GM12891 (cell line): ENCODE results near the gene PLA2G12A.
"Not testable (repeated sequence)": the region's sequence is repeated elsewhere in the genome, so short reads cannot be mapped to it uniquely, and the experiment has no call there.

Experiments used
- DNase-seq: peaks from one replicate; pipeline ENCODE4 v3.0.0; 2011; ENCODE audit warnings: low spot score; ENCODE audit not compliant: insufficient read length
- FAIRE-seq: peaks from 2 replicates; lab custom pipeline; 2011; peaks lifted over from hg19 to GRCh38; lab: Jason Lieb, UNC
- PAX5 ChIP-seq: IDR thresholded peaks from 2 replicates; pipeline ENCODE4 v1.6.1; 2011; ENCODE audit warnings: low read length, moderate library complexity, mild to moderate bottlenecking; ENCODE audit not compliant: insufficient read depth, severe bottlenecking
- POLR2A ChIP-seq: IDR thresholded peaks from 2 replicates; pipeline ENCODE4 v1.6.1; 2011; ENCODE audit warnings: low read depth, low read length, control low read depth
- POLR2AphosphoS5 ChIP-seq: IDR thresholded peaks from 2 replicates; pipeline ENCODE4 v1.6.1; 2011; ENCODE audit warnings: low read depth, low read length, control low read depth
- POU2F2 ChIP-seq: IDR thresholded peaks from 2 replicates; pipeline ENCODE4 v1.6.1; 2011; ENCODE audit warnings: low read depth, mild to moderate bottlenecking, control low read depth, low read length, moderate library complexity
- SPI1 ChIP-seq: IDR thresholded peaks from 2 replicates; pipeline ENCODE4 v1.6.1; 2011; ENCODE audit warnings: low read depth, low read length, control low read depth
- TAF1 ChIP-seq: IDR thresholded peaks from 2 replicates; pipeline ENCODE4 v1.6.1; 2011; ENCODE audit warnings: low read depth, low read length, control low read depth

The PLA2G12A gene

GRCh38 chr4:109683621-109684253 lies 46.1 kb downstream of the PLA2G12A start:
- DNase-seq (no peak), FAIRE-seq (no peak)
- TF ChIP-seq POU2F2 (no peak), SPI1 (peak; percentile 18; the same call in 1 of the 2 replicates)

- no peak for FAIRE-seq
- no peak for DNase-seq
These were observed 47.0 kb downstream of the PLA2G12A start for GRCh38 chr4:109682875-109683274.

GRCh38 chr4:109678925-109679324 lies 50.9 kb downstream of the PLA2G12A start:
- not testable (repeated sequence) for FAIRE-seq, DNase-seq

More at GRCh38 chr4:109682875-109683274, 47.0 kb downstream of the PLA2G12A start:
- TF ChIP-seq POLR2A (no peak), SPI1 (no peak), POU2F2 (no peak), POLR2AphosphoS5 (no peak), TAF1 (no peak), PAX5 (no peak)

GRCh38 chr4:109678472-109678871 lies 51.4 kb downstream of the PLA2G12A start:
- not testable (repeated sequence) for DNase-seq, FAIRE-seq

- FAIRE-seq (no peak), DNase-seq (no peak)
- TF ChIP-seq TAF1 (no peak), PAX5 (no peak), SPI1 (no peak), POU2F2 (no peak), POLR2A (no peak), POLR2AphosphoS5 (no peak)
These were observed 53.0 kb downstream of the PLA2G12A start for GRCh38 chr4:109676886-109677285.

GRCh38 chr4:109675843-109676242 lies 54.0 kb downstream of the PLA2G12A start:
- DNase-seq (no peak), FAIRE-seq (no peak)
- TF ChIP-seq TAF1 (no peak), POLR2A (no peak), SPI1 (no peak), POLR2AphosphoS5 (no peak), POU2F2 (no peak), PAX5 (no peak)

- TF ChIP-seq PAX5, result no peak
- no peak for TF ChIP-seq POLR2A
- TF ChIP-seq POU2F2, result no peak
- DNase-seq, result no peak
- FAIRE-seq, result no peak
These were observed 54.7 kb downstream of the PLA2G12A start for GRCh38 chr4:109675181-109675580.

- DNase-seq, result no peak
- FAIRE-seq, result no peak
- TF ChIP-seq POLR2AphosphoS5, result no peak
- TF ChIP-seq PAX5, result no peak
- no peak for TF ChIP-seq POLR2A
- TF ChIP-seq TAF1, result no peak
- no peak for TF ChIP-seq POU2F2
- TF ChIP-seq SPI1, result no peak
These were observed 56.6 kb downstream of the PLA2G12A start for GRCh38 chr4:109673303-109673702.

GRCh38 chr4:109672169-109672930 lies 57.5 kb downstream of the PLA2G12A start:
- FAIRE-seq, result no peak
- TF ChIP-seq PAX5 (no peak), SPI1 (no peak), POU2F2 (no peak), POLR2AphosphoS5 (no peak), TAF1 (no peak), POLR2A (no peak)
- DNase-seq, result no peak

- no peak for TF ChIP-seq POU2F2
- TF ChIP-seq TAF1, result no peak
- TF ChIP-seq POLR2A, result no peak
- TF ChIP-seq PAX5, result no peak
- no peak for TF ChIP-seq POLR2AphosphoS5
- no peak for TF ChIP-seq SPI1
- FAIRE-seq, result no peak
- no peak for DNase-seq
These were observed 58.5 kb downstream of the PLA2G12A start for GRCh38 chr4:109671350-109671749.
